Epithelial cell of esophagus (primary cell): ENCODE results near the gene ANK2.
"Not testable (repeated sequence)": the region's sequence is repeated elsewhere in the genome, so short reads cannot be mapped to it uniquely, and the experiment has no call there.

Source experiments
- DNase-seq: peaks from one replicate; pipeline ENCODE4 v3.0.0; 2010; ENCODE audit warnings: low read depth
- H3K4me3 ChIP-seq: 2 replicates; pipeline ENCODE4 v1.5.1; 2011; ENCODE audit warnings: mild to moderate bottlenecking, low read length, control low read depth
- TF ChIP-seq, protein P1 (sequence below): IDR thresholded peaks from 2 replicates; pipeline ENCODE4 v1.5.1; 2011; ENCODE audit warnings: low read depth, mild to moderate bottlenecking, low read length, control low read depth, inconsistent platforms; ENCODE audit not compliant: insufficient read depth; ENCODE audit errors: missing control alignments

ANK2 gene

DNA sequence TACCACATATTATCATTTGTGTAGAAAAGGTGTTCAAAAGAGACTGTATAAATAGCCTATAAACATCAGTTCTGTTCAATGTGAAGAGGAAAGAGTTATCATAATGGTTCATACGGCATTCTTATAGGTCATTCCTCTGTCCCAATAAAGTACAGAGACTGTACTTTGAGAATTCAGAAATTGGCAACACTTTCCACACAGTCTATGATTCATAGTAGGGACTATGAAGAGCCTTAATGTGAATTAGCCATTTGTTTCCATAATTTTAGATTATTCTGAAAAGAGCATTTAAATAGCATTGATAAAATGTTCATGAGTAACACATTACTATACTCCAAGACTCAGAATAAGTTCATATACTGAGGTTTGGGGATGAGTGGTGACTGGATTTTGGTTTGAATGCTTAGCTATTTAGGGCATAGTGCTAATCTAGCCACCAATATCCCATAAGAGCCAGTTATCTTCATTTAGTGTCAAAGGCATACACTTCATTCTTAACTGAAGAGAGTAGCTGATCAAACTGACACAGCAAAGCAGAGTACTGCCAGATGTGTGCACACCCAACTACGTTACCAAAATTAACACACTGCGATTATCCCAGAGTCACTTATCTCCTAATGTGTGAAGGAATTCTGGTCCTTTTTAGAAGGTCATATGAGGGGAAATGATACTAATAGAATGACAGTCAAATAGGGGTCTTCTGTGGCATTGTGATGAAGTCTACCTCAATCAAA is 10.2 kb downstream of the ANK2 start:
- TF ChIP-seq, protein P1, sequence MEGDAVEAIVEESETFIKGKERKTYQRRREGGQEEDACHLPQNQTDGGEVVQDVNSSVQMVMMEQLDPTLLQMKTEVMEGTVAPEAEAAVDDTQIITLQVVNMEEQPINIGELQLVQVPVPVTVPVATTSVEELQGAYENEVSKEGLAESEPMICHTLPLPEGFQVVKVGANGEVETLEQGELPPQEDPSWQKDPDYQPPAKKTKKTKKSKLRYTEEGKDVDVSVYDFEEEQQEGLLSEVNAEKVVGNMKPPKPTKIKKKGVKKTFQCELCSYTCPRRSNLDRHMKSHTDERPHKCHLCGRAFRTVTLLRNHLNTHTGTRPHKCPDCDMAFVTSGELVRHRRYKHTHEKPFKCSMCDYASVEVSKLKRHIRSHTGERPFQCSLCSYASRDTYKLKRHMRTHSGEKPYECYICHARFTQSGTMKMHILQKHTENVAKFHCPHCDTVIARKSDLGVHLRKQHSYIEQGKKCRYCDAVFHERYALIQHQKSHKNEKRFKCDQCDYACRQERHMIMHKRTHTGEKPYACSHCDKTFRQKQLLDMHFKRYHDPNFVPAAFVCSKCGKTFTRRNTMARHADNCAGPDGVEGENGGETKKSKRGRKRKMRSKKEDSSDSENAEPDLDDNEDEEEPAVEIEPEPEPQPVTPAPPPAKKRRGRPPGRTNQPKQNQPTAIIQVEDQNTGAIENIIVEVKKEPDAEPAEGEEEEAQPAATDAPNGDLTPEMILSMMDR = no peak
- no peak overlapping the region for H3K4me3 ChIP-seq
- DNase-seq = no peak

DNA sequence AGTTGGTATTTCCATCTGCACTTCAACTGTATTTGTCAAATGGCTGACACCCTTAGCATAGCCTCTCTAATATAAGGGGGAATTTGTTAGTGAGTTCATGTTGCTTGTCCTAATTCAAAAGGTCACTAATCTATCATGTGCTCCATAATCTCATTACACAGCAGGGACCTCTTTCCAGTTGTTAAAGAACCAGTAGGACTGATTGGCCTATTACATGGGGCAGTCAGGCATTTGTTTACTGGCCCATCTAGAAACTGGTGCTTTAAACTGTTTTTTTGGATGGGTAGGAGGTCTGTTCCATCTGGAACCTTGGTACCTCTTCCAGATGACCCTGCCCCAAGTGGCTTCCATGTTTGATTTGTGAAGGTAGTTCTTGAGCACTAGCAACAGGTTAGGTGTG is 11.4 kb downstream of the ANK2 start:
- H3K4me3 ChIP-seq = no peak overlapping the region
- TF ChIP-seq, protein P1 = no peak
- DNase-seq = no peak

DNA sequence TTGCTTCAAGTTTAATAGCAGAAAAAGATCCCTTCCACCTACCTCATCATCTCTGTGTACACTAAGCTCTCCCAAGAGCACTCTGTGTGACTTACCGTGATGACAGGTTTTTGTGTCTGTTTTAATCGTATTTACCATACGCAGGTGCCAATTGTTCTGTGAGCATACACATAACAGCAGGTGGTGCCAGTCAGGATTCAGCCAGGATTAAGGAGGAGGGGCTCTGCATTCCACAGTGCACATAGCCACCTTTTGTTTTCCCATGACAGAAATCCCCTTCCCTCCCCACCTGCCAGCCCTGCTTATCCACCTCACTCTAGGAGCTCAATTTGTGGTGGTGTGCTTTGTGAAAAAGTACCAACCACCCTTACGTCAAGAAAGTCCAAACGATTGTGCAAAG is 14.8 kb downstream of the ANK2 start:
- TF ChIP-seq, protein P1 = no peak
- DNase-seq = no peak
- H3K4me3 ChIP-seq = no peak overlapping the region

DNA sequence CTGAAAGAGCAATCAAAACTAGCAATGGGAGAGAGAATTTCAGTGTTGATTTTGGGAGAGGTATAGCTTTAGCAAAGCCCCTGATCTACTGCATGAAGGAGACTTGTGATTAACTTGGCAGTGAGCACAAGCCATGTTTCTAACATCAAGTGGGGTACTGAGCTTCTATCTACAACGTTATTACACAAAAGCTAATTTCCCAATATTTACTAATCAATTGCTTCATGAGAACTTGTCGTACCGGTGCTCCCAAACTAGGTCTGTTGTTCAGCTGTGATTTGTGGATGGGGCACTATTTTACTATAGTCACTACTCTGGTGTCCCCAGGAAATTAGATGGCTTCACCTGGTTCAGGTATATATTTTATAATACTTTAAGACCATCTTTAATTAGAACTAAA is 16.2 kb downstream of the ANK2 start:
- H3K4me3 ChIP-seq = no peak overlapping the region
- DNase-seq = no peak
- TF ChIP-seq, protein P1 = no peak

DNA sequence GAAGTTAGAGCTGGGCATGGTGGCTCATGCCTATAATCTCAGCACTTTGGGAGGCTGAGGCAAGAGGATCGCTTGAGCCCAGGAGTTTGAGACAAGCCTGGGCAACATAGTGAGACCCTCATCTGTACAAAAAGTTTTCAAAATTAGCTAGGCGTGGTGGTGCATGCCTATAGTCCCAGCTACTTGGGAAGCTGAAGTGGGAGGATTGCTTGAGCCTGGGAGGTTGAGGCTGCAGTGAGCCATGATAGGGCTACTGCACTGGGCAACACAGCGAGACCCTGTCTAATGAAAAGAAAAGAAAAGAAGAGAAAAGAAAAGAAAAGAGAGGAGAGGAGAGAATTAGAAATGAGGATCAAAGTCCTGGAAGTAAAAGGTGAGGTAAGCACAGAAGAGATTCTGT is 19.3 kb downstream of the ANK2 start:
- H3K4me3 ChIP-seq, DNase-seq: not testable (repeated sequence)

DNA sequence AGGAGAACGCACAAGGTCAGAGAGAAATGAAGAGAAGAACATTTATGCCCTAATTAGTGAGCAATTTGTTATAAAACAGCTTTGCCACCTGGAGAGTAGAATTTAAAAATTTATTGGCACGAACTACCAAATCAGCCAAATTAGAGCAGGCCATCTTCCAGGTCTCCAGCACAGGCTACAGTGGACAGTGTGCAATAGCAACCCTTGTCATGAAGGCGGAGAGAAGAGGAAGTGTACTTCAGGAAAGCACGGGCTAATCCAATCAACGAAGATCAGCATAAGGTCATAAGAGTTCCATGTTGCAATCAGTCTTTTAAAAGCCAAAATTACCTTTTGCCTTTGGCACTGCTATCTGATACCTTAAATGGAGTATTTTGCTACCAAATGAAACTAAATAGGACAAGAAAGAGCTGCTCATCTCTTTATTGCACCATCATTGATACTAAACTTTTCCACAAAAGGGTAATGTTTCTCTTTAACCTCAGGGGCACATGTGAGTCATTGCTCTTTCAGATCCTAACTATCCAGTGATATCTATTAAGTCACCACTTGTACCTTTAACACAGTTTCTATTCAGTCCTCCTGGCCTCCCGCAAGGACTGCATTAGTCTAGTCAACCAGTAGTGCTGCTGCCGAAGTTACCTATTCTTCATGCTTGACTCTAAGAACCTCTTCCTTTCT is 19.9 kb downstream of the ANK2 start:
- TF ChIP-seq, protein P1 = no peak
- peak; percentile 18 for DNase-seq
- H3K4me3 ChIP-seq = no peak overlapping the region

DNA sequence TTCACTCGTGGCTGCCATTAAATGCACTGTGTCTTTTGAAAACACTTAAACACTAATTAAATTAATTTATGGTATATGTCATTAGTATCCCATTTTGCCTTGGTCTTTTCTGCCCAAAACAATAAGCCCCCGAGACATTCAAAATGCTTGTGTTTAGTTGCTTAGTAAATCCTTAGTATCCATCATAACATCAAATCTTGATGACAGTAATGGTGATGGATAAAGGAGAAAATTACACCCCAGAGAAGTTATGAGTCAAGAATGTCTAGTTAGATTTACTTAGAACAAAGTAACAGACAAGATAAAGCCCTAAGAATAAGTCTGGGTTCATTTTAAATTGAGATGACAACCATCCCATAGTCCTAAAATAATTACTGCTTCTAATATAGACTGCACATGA is 21.3 kb downstream of the ANK2 start:
- H3K4me3 ChIP-seq = no peak overlapping the region
- TF ChIP-seq, protein P1 = no peak

More for the DNA sequence above, 21.3 kb downstream of the ANK2 start:
- no peak for DNase-seq
